Lower leg skin (tissue), 3 donors: ENCODE results near the gene MRPL18.

Experiments used
- CTCF ChIP-seq, 3 donors: fragments of 450-650 bp; IDR thresholded peaks; one replicate each; pipeline ENCODE4 v1.5.1; 2016; ENCODE audit warnings: antibody characterized with exemption in 3 of 3, mild to moderate bottlenecking in 3 of 3, moderate library complexity in 2 of 3
- POLR2A ChIP-seq, 2 donors: fragments of 450-650 bp; IDR thresholded peaks; one replicate each; pipeline ENCODE4 v1.6.1; 2016 to 2017; ENCODE audit warnings: antibody characterized with exemption in 2 of 2, mild to moderate bottlenecking in 1 of 2, moderate library complexity in 1 of 2

- TF ChIP-seq CTCF (IDR thresholded peaks at IDR 0.05) (no peak), POLR2A (IDR thresholded peaks at IDR 0.05) (no peak)
These were observed 29.6 kb upstream of the MRPL18 start for GRCh38 chr6:159760602-159761057.
